ENCODE results near the gene LRP6.

Gene LRP6

GRCh38 chr12:12210983-12211382 is 55.9 kb downstream of the LRP6 start:
- no peak for DNase-seq

GRCh38 chr12:12210416-12210815 is 56.4 kb downstream of the LRP6 start:
- no peak for DNase-seq

- DNase-seq: no peak
These were observed 57.2 kb downstream of the LRP6 start for GRCh38 chr12:12209675-12210074.

- no peak for DNase-seq
These were observed 57.8 kb downstream of the LRP6 start for GRCh38 chr12:12209043-12209442.

- DNase-seq: no peak
These were observed 59.1 kb downstream of the LRP6 start for GRCh38 chr12:12207746-12208145.

GRCh38 chr12:12206776-12207388 is 60.0 kb downstream of the LRP6 start:
- no peak for DNase-seq

GRCh38 chr12:12202747-12203146 is 64.1 kb downstream of the LRP6 start:
- no peak for DNase-seq

GRCh38 chr12:12202105-12202504 is 64.7 kb downstream of the LRP6 start:
- DNase-seq: no peak

- no peak for DNase-seq
These were observed 65.5 kb downstream of the LRP6 start for GRCh38 chr12:12201274-12201758.

GRCh38 chr12:12200363-12200762 is 66.5 kb downstream of the LRP6 start:
- no peak for DNase-seq

- no peak for DNase-seq
These were observed 68.7 kb downstream of the LRP6 start for GRCh38 chr12:12198124-12198523.

- no peak for DNase-seq
These were observed 69.7 kb downstream of the LRP6 start for GRCh38 chr12:12197128-12197527.

- DNase-seq: no peak
These were observed 71.3 kb downstream of the LRP6 start for GRCh38 chr12:12195516-12195915.

- no peak for DNase-seq
These were observed 71.8 kb downstream of the LRP6 start for GRCh38 chr12:12195081-12195480.

GRCh38 chr12:12194206-12194605 is 72.6 kb downstream of the LRP6 start:
- no peak for DNase-seq

- no peak for DNase-seq
These were observed 75.8 kb downstream of the LRP6 start for GRCh38 chr12:12191008-12191407.

- DNase-seq: no peak
These were observed 76.6 kb downstream of the LRP6 start for GRCh38 chr12:12190087-12190809.

GRCh38 chr12:12185414-12185813 is 81.4 kb downstream of the LRP6 start:
- DNase-seq: no peak

- no peak for DNase-seq
These were observed 84.0 kb downstream of the LRP6 start for GRCh38 chr12:12182703-12183365.

- DNase-seq: no peak
These were observed 85.3 kb downstream of the LRP6 start for GRCh38 chr12:12181511-12181910.

- DNase-seq: no peak
These were observed 86.3 kb downstream of the LRP6 start for GRCh38 chr12:12180575-12180974.

GRCh38 chr12:12180136-12180535 is 86.7 kb downstream of the LRP6 start:
- no peak for DNase-seq

GRCh38 chr12:12178559-12178958 is 88.3 kb downstream of the LRP6 start:
- DNase-seq: no peak

GRCh38 chr12:12176402-12176801 is 90.4 kb downstream of the LRP6 start:
- DNase-seq: no peak

All from activated CD4-positive, CD25-positive, alpha-beta regulatory T cell treated with anti-CD3 and anti-CD28 coated beads, Interleukin-2, amount 50 U/mL, for 72 hours (primary cell).